HepG2 (cell line): Measurements from ENCODE around the gene WDR6. TPM values are rescaled to one million over a fixed set of nuclear protein-coding genes. Genes with fewer than 3 reads are reported as not detected.
A peak's percentile ranks its signal among the peaks of the same experiment; 100 is the strongest.

ENCODE experiments used
- BHLHE40 ChIP-seq: IDR thresholded peaks from 2 replicates; pipeline ENCODE4 v1.6.1; 2011; ENCODE audit warnings: low read length, improper control_type of control experiment
- CCAR2 ChIP-seq: fragments of 200-400 bp; formaldehyde crosslinking; optimal IDR thresholded peaks from 2 replicates; pipeline ENCODE3; 2018; ENCODE audit warnings: low read depth, mild to moderate bottlenecking, low read length, moderate library complexity
- CHD2 ChIP-seq: IDR thresholded peaks from 2 replicates; pipeline ENCODE4 v1.6.1; 2011; ENCODE audit warnings: low read depth, low read length, improper control_type of control experiment
- DNMT3B ChIP-seq: conservative IDR thresholded peaks from 2 replicates; pipeline ENCODE4 v1.6.1; 2016; ENCODE audit warnings: missing biosample characterization, control low read depth
- IRX3 ChIP-seq: sonication (generic); formaldehyde crosslinking; IDR thresholded peaks from 2 replicates; pipeline ENCODE4 v1.8.1; 2023; ENCODE audit warnings: mild to moderate bottlenecking, low read depth, missing genetic modification reagents, borderline replicate concordance
- JUN ChIP-seq: sonication (generic); formaldehyde crosslinking; IDR thresholded peaks from 2 replicates; pipeline ENCODE4 v1.4.0; 2020; ENCODE audit warnings: mild to moderate bottlenecking, missing genetic modification reagents
- KAT2B ChIP-seq: fragments of 150-350 bp; IDR thresholded peaks from 2 replicates; pipeline ENCODE4 v1.6.1; 2014; ENCODE audit warnings: low read depth, low read length, borderline replicate concordance
- NFE2L2 ChIP-seq: fragments of 150-350 bp; IDR thresholded peaks from 2 replicates; pipeline ENCODE4 v1.6.1; 2014; ENCODE audit warnings: low read length
- PHF20 ChIP-seq: sonication (generic); formaldehyde crosslinking; IDR thresholded peaks from 2 replicates; pipeline ENCODE4 v1.5.0; 2020; ENCODE audit warnings: mild to moderate bottlenecking, missing genetic modification reagents
- POLR2A ChIP-seq, 2 experiments: IDR thresholded peaks; 2 replicates each; pipeline ENCODE4 v1.6.1; 2011; ENCODE audit warnings: low read depth in 2 of 2, low read length in 2 of 2, mild to moderate bottlenecking in 1 of 2, moderate library complexity in 1 of 2; ENCODE audit not compliant: insufficient read depth in 1 of 2
- RAD51 ChIP-seq: fragments of 450-650 bp; IDR thresholded peaks from 2 replicates; pipeline ENCODE4 v1.6.1; 2016; ENCODE audit warnings: borderline replicate concordance
- RBM22 ChIP-seq: fragments of 200-400 bp; formaldehyde crosslinking; optimal IDR thresholded peaks from 2 replicates; pipeline ENCODE3; 2017; ENCODE audit warnings: mild to moderate bottlenecking, low read length, moderate library complexity
- SCMH1 ChIP-seq: sonication (generic); formaldehyde crosslinking; IDR thresholded peaks from 2 replicates; pipeline ENCODE4 v1.9.0; 2021; ENCODE audit warnings: missing genetic modification reagents, mild to moderate bottlenecking, borderline replicate concordance
- U2AF1 ChIP-seq: fragments of 200-400 bp; formaldehyde crosslinking; optimal IDR thresholded peaks from 2 replicates; pipeline ENCODE3; 2017; ENCODE audit warnings: mild to moderate bottlenecking, low read depth, low read length
- ZC3H13 ChIP-seq: sonication (generic); formaldehyde crosslinking; IDR thresholded peaks from 2 replicates; pipeline ENCODE4 v1.8.1; 2023; ENCODE audit warnings: mild to moderate bottlenecking, missing genetic modification reagents, moderate library complexity
- ZNF251 ChIP-seq: sonication (generic); formaldehyde crosslinking; IDR thresholded peaks from 2 replicates; pipeline ENCODE4 v1.9.0; 2021; ENCODE audit warnings: mild to moderate bottlenecking, missing genetic modification reagents
- ZNF264 ChIP-seq: sonication (generic); formaldehyde crosslinking; IDR thresholded peaks from 2 replicates; pipeline ENCODE4 v1.4.0; 2020; ENCODE audit warnings: missing genetic modification reagents
- ZNF503 ChIP-seq: sonication (generic); formaldehyde crosslinking; IDR thresholded peaks from 2 replicates; pipeline ENCODE4 v1.4.0; 2020; ENCODE audit warnings: missing genetic modification reagents
- ZNF567 ChIP-seq: sonication (generic); formaldehyde crosslinking; IDR thresholded peaks from 2 replicates; pipeline ENCODE4 v1.8.1; 2023; ENCODE audit warnings: mild to moderate bottlenecking, missing genetic modification reagents, borderline replicate concordance
- ZNF75D ChIP-seq: sonication (generic); formaldehyde crosslinking; IDR thresholded peaks from 2 replicates; pipeline ENCODE4 v1.8.1; 2023; ENCODE audit warnings: missing genetic modification reagents, mild to moderate bottlenecking, borderline replicate concordance
- polyA plus RNA-seq, 8 experiments: library from polyadenylated mRNA; depleted of rRNA in 3 of 8; stranded (reverse) in 7 of 8; unstranded in 1 of 8; fragments of >200 nt; fragmentation: Illumina TruSeq in 4 of 8; extraction: Trizol in 4 of 8; gene quantifications; 2 replicates each; pipeline versions ENCODE4 v1.2.1 to v1.2.3, GENCODE V29; 2011 to 2016; ENCODE audit warnings: low read depth in 4 of 8, missing spikeins in 1 of 8, mixed read lengths in 1 of 8; ENCODE audit not compliant: insufficient read depth in 1 of 8
- total RNA-seq, 5 experiments: library from RNA; depleted of rRNA; stranded (reverse); fragments of >200 nt; fragmentation: Illumina TruSeq; extraction: Trizol; gene quantifications; 2 replicates each; pipeline ENCODE4 v1.2.3, GENCODE V29; 2016; ENCODE audit warnings: low read depth in 1 of 5
- TF ChIP-seq, protein P1 (sequence below): sonication (generic); formaldehyde crosslinking; IDR thresholded peaks from 2 replicates; pipeline ENCODE4 v1.4.0; 2020; ENCODE audit warnings: missing genetic modification reagents
- TF ChIP-seq, protein P2 (sequence below): sonication (generic); formaldehyde crosslinking; IDR thresholded peaks from 2 replicates; pipeline ENCODE4 v1.5.0; 2020; ENCODE audit warnings: mild to moderate bottlenecking, missing genetic modification reagents, moderate library complexity
- TF ChIP-seq, protein P3 (sequence below): sonication (generic); formaldehyde crosslinking; IDR thresholded peaks from 2 replicates; pipeline ENCODE4 v1.8.1; 2022; ENCODE audit warnings: low read depth, mild to moderate bottlenecking, missing genetic modification reagents

WDR6 gene
- total and polyA plus RNA-seq, 2 of the 13 experiments (the other 11 are each of a cell fraction or from before 2014, with no cell fraction given) = 73.4 to 139 TPM

DNA sequence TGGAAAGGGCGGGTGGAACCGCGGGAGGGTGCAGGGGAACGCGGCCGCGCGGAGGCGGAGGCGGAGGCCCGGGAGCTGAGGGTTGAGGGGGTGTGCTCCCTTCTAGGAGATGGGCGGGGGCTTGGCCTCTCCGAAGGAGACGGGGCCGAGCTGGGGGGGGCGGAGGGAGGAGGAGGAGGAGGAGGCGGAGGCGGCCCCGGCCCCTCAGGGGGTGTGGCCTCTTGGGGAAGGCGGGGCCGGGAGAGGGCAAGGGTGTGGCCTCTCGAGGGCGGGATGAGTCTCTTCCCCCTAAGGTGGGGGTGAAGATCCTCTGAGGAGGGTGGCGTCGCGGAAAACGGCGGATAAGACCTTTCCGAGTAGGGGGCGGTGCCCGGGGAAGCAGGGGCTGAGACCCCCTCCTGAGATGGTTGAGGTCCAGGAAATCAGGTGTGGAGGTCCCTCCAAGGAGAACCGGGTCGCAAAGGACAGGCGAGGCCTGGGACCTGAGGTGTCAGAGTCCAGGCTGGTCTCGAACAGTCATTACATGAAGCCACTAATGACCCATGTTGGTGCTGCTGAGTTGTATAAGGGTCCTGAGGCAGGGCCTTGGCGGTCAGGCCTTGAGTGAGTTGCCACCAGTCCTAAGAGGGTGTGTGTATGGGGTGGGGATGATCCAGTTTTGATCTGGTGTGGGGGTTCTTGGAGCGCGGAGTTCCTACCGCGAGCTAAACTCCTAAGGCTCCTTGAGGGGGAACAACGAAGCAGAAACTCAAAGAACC, 759 bp downstream of the WDR6 start (continued):
- TF ChIP-seq RBM22 = no peak
- no peak for TF ChIP-seq ZNF567 (CRISPR knock-in tag)
- no peak for TF ChIP-seq POLR2A (IDR thresholded peaks at IDR 0.05; ENCODE audit: insufficient read depth in 1 of 2, low read depth in 2 of 2, low read length in 2 of 2)
- no peak for TF ChIP-seq U2AF1
- no peak for TF ChIP-seq ZC3H13 (CRISPR knock-in tag)
- no peak for TF ChIP-seq ZNF264 (CRISPR knock-in tag)
- TF ChIP-seq ZNF251 (CRISPR knock-in tag) = no peak
- no peak for TF ChIP-seq ZNF75D (CRISPR knock-in tag)
- no peak for TF ChIP-seq PHF20 (CRISPR knock-in tag)
- TF ChIP-seq CHD2 = no peak
- 0 out of 2 replicates have a peak, but pooled peaks have one; percentile 48 for TF ChIP-seq IRX3 (CRISPR knock-in tag)
- no peak for TF ChIP-seq RAD51
- TF ChIP-seq, protein P1, sequence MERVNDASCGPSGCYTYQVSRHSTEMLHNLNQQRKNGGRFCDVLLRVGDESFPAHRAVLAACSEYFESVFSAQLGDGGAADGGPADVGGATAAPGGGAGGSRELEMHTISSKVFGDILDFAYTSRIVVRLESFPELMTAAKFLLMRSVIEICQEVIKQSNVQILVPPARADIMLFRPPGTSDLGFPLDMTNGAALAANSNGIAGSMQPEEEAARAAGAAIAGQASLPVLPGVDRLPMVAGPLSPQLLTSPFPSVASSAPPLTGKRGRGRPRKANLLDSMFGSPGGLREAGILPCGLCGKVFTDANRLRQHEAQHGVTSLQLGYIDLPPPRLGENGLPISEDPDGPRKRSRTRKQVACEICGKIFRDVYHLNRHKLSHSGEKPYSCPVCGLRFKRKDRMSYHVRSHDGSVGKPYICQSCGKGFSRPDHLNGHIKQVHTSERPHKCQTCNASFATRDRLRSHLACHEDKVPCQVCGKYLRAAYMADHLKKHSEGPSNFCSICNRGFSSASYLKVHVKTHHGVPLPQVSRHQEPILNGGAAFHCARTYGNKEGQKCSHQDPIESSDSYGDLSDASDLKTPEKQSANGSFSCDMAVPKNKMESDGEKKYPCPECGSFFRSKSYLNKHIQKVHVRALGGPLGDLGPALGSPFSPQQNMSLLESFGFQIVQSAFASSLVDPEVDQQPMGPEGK (CRISPR knock-in tag) = peak; percentile 64; the same call in 1 of the 2 replicates
- TF ChIP-seq SCMH1 (CRISPR knock-in tag) = no peak
- no peak for TF ChIP-seq KAT2B
- TF ChIP-seq JUN (CRISPR knock-in tag) = no peak
- no peak for TF ChIP-seq ZNF503 (CRISPR knock-in tag)
- no peak for TF ChIP-seq CCAR2
- TF ChIP-seq, protein P2, sequence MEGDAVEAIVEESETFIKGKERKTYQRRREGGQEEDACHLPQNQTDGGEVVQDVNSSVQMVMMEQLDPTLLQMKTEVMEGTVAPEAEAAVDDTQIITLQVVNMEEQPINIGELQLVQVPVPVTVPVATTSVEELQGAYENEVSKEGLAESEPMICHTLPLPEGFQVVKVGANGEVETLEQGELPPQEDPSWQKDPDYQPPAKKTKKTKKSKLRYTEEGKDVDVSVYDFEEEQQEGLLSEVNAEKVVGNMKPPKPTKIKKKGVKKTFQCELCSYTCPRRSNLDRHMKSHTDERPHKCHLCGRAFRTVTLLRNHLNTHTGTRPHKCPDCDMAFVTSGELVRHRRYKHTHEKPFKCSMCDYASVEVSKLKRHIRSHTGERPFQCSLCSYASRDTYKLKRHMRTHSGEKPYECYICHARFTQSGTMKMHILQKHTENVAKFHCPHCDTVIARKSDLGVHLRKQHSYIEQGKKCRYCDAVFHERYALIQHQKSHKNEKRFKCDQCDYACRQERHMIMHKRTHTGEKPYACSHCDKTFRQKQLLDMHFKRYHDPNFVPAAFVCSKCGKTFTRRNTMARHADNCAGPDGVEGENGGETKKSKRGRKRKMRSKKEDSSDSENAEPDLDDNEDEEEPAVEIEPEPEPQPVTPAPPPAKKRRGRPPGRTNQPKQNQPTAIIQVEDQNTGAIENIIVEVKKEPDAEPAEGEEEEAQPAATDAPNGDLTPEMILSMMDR = no peak
- TF ChIP-seq, protein P3, sequence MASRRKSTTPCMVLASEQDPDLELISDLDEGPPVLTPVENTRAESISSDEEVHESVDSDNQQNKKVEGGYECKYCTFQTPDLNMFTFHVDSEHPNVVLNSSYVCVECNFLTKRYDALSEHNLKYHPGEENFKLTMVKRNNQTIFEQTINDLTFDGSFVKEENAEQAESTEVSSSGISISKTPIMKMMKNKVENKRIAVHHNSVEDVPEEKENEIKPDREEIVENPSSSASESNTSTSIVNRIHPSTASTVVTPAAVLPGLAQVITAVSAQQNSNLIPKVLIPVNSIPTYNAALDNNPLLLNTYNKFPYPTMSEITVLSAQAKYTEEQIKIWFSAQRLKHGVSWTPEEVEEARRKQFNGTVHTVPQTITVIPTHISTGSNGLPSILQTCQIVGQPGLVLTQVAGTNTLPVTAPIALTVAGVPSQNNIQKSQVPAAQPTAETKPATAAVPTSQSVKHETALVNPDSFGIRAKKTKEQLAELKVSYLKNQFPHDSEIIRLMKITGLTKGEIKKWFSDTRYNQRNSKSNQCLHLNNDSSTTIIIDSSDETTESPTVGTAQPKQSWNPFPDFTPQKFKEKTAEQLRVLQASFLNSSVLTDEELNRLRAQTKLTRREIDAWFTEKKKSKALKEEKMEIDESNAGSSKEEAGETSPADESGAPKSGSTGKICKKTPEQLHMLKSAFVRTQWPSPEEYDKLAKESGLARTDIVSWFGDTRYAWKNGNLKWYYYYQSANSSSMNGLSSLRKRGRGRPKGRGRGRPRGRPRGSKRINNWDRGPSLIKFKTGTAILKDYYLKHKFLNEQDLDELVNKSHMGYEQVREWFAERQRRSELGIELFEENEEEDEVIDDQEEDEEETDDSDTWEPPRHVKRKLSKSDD (CRISPR knock-in tag) = no peak
- TF ChIP-seq NFE2L2 = no peak
- TF ChIP-seq DNMT3B (CRISPR knock-in tag) = 0 out of 2 replicates have a peak, but pooled peaks have one; percentile 37
- no peak for TF ChIP-seq BHLHE40
